ENCODE data around the gene PLB1. TPM values are rescaled to one million over a fixed set of nuclear protein-coding genes. Genes with fewer than 3 reads are reported as not detected.
"Not testable (repeated sequence)": the region's sequence is repeated elsewhere in the genome, so short reads cannot be mapped to it uniquely, and the experiment has no call there.

Gene PLB1
- total RNA-seq, 2 donors from 2014 or later: 1.0 to 12.9 TPM

- ATAC-seq: no peak
- DNase-seq: no peak
- WGBS, 2 donors: 91 to 94% methylated on average over 4 of the region's 4 CpGs
These were observed 24.1 kb upstream of the PLB1 start for GRCh38 chr2:28471701-28472236.

GRCh38 chr2:28472641-28473040 is 23.2 kb upstream of the PLB1 start:
- H3K4me1 ChIP-seq; H3K4me3 ChIP-seq; DNase-seq; H3K9me3 ChIP-seq; H3K27me3 ChIP-seq; H3K27ac ChIP-seq; ATAC-seq; H3K36me3 ChIP-seq (replicated peaks in 1 of 2; ENCODE audit: insufficient read depth in 1 of 2, low read depth in 2 of 2); intact Hi-C loops (cut with DNase I): not testable (repeated sequence)
- WGBS, 2 donors: 92 to 94% methylated on average over 3 to 19 of the region's 20 CpGs

More at GRCh38 chr2:28471701-28472236, 24.1 kb upstream of the PLB1 start:
- no peaks in the 10 kb centered on the region for H3K27me3 ChIP-seq
- H3K9me3 ChIP-seq: no peaks in the 10 kb centered on the region
- no peak overlapping the region for H3K27ac ChIP-seq
- no peaks in the 10 kb centered on the region for H3K4me1 ChIP-seq
- H3K4me3 ChIP-seq: no peak overlapping the region
- no peaks in the 10 kb centered on the region for H3K36me3 ChIP-seq (replicated peaks in 1 of 2; ENCODE audit: insufficient read depth in 1 of 2, low read depth in 2 of 2)
- TF ChIP-seq POLR2A (IDR thresholded peaks at IDR 0.05) (no peak), CTCF (IDR thresholded peaks at IDR 0.05) (no peak)
- intact Hi-C loops (cut with DNase I): no loop called here

GRCh38 chr2:28475088-28475595 is 20.7 kb upstream of the PLB1 start:
- intact Hi-C loops (cut with DNase I): no loop called here
- H3K4me3 ChIP-seq: no peak overlapping the region
- DNase-seq (no peak), ATAC-seq (no peak)
- H3K9me3 ChIP-seq: no peaks in the 10 kb centered on the region
- H3K27me3 ChIP-seq: no peaks in the 10 kb centered on the region
- peaks cover 5% of the 10 kb centered on the region for H3K4me1 ChIP-seq
- WGBS, 2 donors: 91 to 93% methylated on average over 3 of the region's 3 CpGs
- H3K36me3 ChIP-seq (replicated peaks in 1 of 2; ENCODE audit: insufficient read depth in 1 of 2, low read depth in 2 of 2): no peaks in the 10 kb centered on the region
- TF ChIP-seq CTCF (IDR thresholded peaks at IDR 0.05) (no peak), POLR2A (IDR thresholded peaks at IDR 0.05) (no peak)
- H3K27ac ChIP-seq: no peak overlapping the region

- DNase-seq (no peak), ATAC-seq (no peak)
- Histone ChIP-seq H3K36me3 (replicated peaks in 1 of 2; ENCODE audit: insufficient read depth in 1 of 2, low read depth in 2 of 2) (no peaks in the 10 kb centered on the region), H3K9me3 (no peaks in the 10 kb centered on the region), H3K4me3 (no peak overlapping the region), H3K4me1 (peaks cover 6% of the 10 kb centered on the region), H3K27ac (no peak overlapping the region), H3K27me3 (no peaks in the 10 kb centered on the region)
- WGBS, 2 donors: 84 to 86% methylated on average over 2 of the region's 2 CpGs
- no peak for TF ChIP-seq POLR2A (IDR thresholded peaks at IDR 0.05)
- intact Hi-C loops (cut with DNase I): no loop called here
These were observed 18.8 kb upstream of the PLB1 start for GRCh38 chr2:28477087-28477486.

- peaks cover 6% of the 10 kb centered on the region for H3K4me1 ChIP-seq
- no peak overlapping the region for H3K4me3 ChIP-seq
These were observed 18.2 kb upstream of the PLB1 start for GRCh38 chr2:28477645-28478044.

More at GRCh38 chr2:28477645-28478044, 18.2 kb upstream of the PLB1 start:
- intact Hi-C loops (cut with DNase I): no loop called here
- Histone ChIP-seq H3K27ac (no peak overlapping the region), H3K36me3 (replicated peaks in 1 of 2; ENCODE audit: insufficient read depth in 1 of 2, low read depth in 2 of 2) (no peaks in the 10 kb centered on the region), H3K9me3 (no peaks in the 10 kb centered on the region), H3K27me3 (no peaks in the 10 kb centered on the region)
- TF ChIP-seq POLR2A (IDR thresholded peaks at IDR 0.05) (no peak), CTCF (IDR thresholded peaks at IDR 0.05) (no peak)
- WGBS, 2 donors: 80 to 100% methylated on average over 1 to 3 of the region's 3 CpGs
- ATAC-seq: no peak
- no peak for DNase-seq
